Measurements from ENCODE around the gene PPP3CB.

PPP3CB gene

DNA sequence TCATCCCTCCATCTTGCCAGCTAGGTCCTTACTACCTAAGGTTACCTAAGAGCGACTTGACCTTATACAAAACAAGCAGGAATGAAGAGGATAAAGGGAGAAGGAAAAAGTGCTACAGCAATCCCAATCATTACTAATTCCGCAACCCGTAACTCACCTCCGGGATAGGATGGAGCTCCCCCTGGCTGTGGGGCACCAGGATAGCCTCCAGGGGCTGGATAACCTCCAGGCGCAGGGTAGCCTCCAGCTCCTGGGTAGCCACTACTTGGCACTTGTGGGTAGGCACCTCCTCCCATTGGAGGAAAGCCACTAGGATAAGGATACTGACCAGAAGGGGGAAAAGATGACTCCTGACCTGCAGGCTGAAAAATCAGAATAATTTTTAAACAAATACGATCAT lies 97.8 kb downstream of the PPP3CB start:
- TF ChIP-seq, protein P1, sequence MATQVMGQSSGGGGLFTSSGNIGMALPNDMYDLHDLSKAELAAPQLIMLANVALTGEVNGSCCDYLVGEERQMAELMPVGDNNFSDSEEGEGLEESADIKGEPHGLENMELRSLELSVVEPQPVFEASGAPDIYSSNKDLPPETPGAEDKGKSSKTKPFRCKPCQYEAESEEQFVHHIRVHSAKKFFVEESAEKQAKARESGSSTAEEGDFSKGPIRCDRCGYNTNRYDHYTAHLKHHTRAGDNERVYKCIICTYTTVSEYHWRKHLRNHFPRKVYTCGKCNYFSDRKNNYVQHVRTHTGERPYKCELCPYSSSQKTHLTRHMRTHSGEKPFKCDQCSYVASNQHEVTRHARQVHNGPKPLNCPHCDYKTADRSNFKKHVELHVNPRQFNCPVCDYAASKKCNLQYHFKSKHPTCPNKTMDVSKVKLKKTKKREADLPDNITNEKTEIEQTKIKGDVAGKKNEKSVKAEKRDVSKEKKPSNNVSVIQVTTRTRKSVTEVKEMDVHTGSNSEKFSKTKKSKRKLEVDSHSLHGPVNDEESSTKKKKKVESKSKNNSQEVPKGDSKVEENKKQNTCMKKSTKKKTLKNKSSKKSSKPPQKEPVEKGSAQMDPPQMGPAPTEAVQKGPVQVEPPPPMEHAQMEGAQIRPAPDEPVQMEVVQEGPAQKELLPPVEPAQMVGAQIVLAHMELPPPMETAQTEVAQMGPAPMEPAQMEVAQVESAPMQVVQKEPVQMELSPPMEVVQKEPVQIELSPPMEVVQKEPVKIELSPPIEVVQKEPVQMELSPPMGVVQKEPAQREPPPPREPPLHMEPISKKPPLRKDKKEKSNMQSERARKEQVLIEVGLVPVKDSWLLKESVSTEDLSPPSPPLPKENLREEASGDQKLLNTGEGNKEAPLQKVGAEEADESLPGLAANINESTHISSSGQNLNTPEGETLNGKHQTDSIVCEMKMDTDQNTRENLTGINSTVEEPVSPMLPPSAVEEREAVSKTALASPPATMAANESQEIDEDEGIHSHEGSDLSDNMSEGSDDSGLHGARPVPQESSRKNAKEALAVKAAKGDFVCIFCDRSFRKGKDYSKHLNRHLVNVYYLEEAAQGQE (IDR thresholded peaks at IDR 0.05; ENCODE audit: insufficient read depth in 1 of 2, low read depth in 2 of 2, low read length in 2 of 2), result no peak
- TF ChIP-seq TAF1 (IDR thresholded peaks at IDR 0.05; ENCODE audit: borderline replicate concordance, insufficient read depth, low read length) (no peak), POLR2AphosphoS5 (IDR thresholded peaks at IDR 0.05; ENCODE audit: low read depth, low read length) (no peak), SIN3A (IDR thresholded peaks at IDR 0.05; ENCODE audit: borderline replicate concordance, insufficient read depth, low read length) (no peak), FOXP2 (optimal IDR thresholded peaks at IDR 0.05; ENCODE audit: borderline replicate concordance, extremely low read depth, extremely low read length, insufficient read depth) (no peak)

DNA sequence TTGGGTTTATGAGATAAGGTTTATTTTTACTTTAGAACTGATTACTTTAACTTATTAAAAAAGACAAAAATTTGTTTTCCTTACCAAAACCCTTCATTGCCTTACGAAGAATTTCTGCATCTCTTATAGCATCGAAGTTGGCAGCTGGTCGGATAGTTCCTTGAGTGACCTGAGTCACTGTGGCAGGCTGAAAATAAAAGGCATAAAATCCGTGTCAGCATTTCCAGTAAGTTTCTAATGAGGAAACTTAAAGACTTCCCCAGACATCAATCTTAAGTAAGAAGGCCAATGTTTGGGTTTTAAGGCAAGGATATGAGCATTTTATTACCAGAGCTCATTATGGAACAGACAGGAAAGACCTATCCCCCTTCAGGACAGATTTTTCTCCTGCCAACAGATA lies 107.6 kb downstream of the PPP3CB start:
- TF ChIP-seq FOXP2 (optimal IDR thresholded peaks at IDR 0.05; ENCODE audit: borderline replicate concordance, extremely low read depth, extremely low read length, insufficient read depth), result no peak
- TF ChIP-seq SIN3A (IDR thresholded peaks at IDR 0.05; ENCODE audit: borderline replicate concordance, insufficient read depth, low read length), result no peak
- no peak for TF ChIP-seq POLR2AphosphoS5 (IDR thresholded peaks at IDR 0.05; ENCODE audit: low read depth, low read length)
- no peak for TF ChIP-seq TAF1 (IDR thresholded peaks at IDR 0.05; ENCODE audit: borderline replicate concordance, insufficient read depth, low read length)
- TF ChIP-seq, protein P1 (IDR thresholded peaks at IDR 0.05; ENCODE audit: insufficient read depth in 1 of 2, low read depth in 2 of 2, low read length in 2 of 2), result no peak

DNA sequence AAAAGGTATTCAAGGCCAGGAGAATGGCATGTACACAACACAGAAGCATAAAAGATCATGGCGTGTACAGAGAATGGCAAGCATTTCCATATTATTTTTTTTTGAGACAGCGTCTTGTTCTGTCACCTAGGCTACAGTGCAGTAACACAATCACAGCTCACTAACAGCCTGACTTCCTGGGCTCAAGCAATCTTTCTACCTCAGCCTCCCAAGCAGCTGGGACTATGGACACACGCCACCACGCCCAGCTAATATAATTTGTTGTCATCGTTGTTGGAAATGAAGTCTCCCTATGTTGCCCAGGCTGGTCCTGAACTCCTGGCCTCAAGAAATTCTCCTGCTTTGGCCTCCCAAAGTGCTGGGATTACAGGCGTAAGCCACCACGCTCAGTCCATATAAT lies 109.2 kb downstream of the PPP3CB start:
- no peak for TF ChIP-seq POLR2AphosphoS5 (IDR thresholded peaks at IDR 0.05; ENCODE audit: low read depth, low read length)
- TF ChIP-seq, protein P1 (IDR thresholded peaks at IDR 0.05; ENCODE audit: insufficient read depth in 1 of 2, low read depth in 2 of 2, low read length in 2 of 2), result no peak
